ENCODE measurements around the gene PIPOX. TPM values are rescaled to one million over a fixed set of nuclear protein-coding genes. Genes with fewer than 3 reads are reported as not detected.

The PIPOX gene
- total RNA-seq, 1 donor from 2014 or later = 0.26 TPM

Other genes starting within 250 kb of the PIPOX start
- 3.2 and 3.6 TPM in 2 replicates for gene FAM222B, start 200.4 kb upstream of the PIPOX start, total RNA-seq
- 17.3 and 17.6 TPM in 2 replicates for gene ERAL1, start 188.1 kb upstream of the PIPOX start, total RNA-seq
- gene FLOT2, start 145.4 kb upstream of the PIPOX start, total RNA-seq = 24.5 TPM in 2 replicates
- 2.9 and 11.3 TPM in 2 replicates for gene DHRS13, start 140.1 kb upstream of the PIPOX start, total RNA-seq
- 5.4 and 7.1 TPM in 2 replicates for gene PHF12, start 91.6 kb upstream of the PIPOX start, total RNA-seq
- gene SEZ6, start 37.1 kb upstream of the PIPOX start, total RNA-seq = not detected in 2 replicates
- gene MYO18A, start 137.3 kb downstream of the PIPOX start, total RNA-seq = 23.4 and 57.6 TPM in 2 replicates
- not detected in 2 replicates for gene CRYBA1, start 203.7 kb downstream of the PIPOX start, total RNA-seq